K562 (cell line): Measurements from ENCODE around the gene VANGL1. TPM values are rescaled to one million over a fixed set of nuclear protein-coding genes. Genes with fewer than 3 reads are reported as not detected.

Experiments
- ATAC-seq: fragments of 200-7000 bp; cut with Tn5 transposase; 3 replicates; pipeline ENCODE4 v1.9.1; 2020; ENCODE audit warnings: moderate library complexity
- BruUV-seq: library from RNA; stranded (reverse); fragments of 400-500 nt; replicated peaks from 2 replicates; lab custom pipeline; 2021; lab: Mats Ljungman, UMichigan
- CTCF ChIA-PET: fragments of 300-600 bp; formaldehyde crosslinking; extraction: SDS; loops from one replicate; lab custom pipeline; 2021; ENCODE audit warnings: low intra/inter-chr PET ratio; lab: Yijun Ruan, JAX
- POLR2A ChIA-PET: fragments of 300-600, 350-650 bp; sonication (Branson Sonifier 250); formaldehyde crosslinking; extraction: SDS; loops from one replicate; lab custom pipeline; 2021; ENCODE audit warnings: antibody characterized with exemption, inconsistent platforms; lab: Yijun Ruan, JAX
- DNase-seq, 4 experiments: peaks; one replicate each; pipeline versions ENCODE4 v3.0.0 to v3.0.0-alpha.2; 2011 to 2018; ENCODE audit warnings: low spot score in 3 of 4, mixed read lengths in 3 of 4; ENCODE audit errors: extremely low read depth in 1 of 4
- FAIRE-seq: peaks from 2 replicates; lab custom pipeline; 2011; peaks lifted over from hg19 to GRCh38; lab: Jason Lieb, UNC
- H2AFZ ChIP-seq: 2 replicates; pipeline ENCODE4 v1.6.0; 2011; ENCODE audit warnings: low read depth, low read length, control low read depth, inconsistent platforms
- H3K27ac ChIP-seq: fragments of 200-600 bp; 3 replicates; pipeline ENCODE4 v1.8.0; 2011; ENCODE audit warnings: low read depth, mild to moderate bottlenecking, control low read depth, inconsistent platforms, low read length, moderate library complexity, mixed read lengths; ENCODE audit errors: extremely low read depth
- H3K27me3 ChIP-seq, 2 experiments: fragments of 300-600 bp in 1 of 2; 2 replicates in 1 of 2; 3 replicates in 1 of 2; pipeline versions ENCODE4 v1.6.0 to v1.8.0; 2011; ENCODE audit warnings: inconsistent platforms in 2 of 2, low read length in 2 of 2, mild to moderate bottlenecking in 1 of 2, mixed read lengths in 1 of 2, moderate library complexity in 1 of 2; ENCODE audit not compliant: control insufficient read depth in 2 of 2, insufficient read depth in 2 of 2
- H3K36me3 ChIP-seq: fragments of 300-600 bp; 3 replicates; pipeline ENCODE4 v1.8.0; 2011; ENCODE audit warnings: mild to moderate bottlenecking, low read length, inconsistent platforms; ENCODE audit not compliant: control insufficient read depth, insufficient read depth
- H3K4me1 ChIP-seq, 2 experiments: fragments of 200-600 bp in 1 of 2; replicated peaks in 1 of 2; 2 replicates in 1 of 2; 3 replicates in 1 of 2; pipeline versions ENCODE4 v1.5.1 to v1.8.0; 2011; ENCODE audit warnings: inconsistent platforms in 2 of 2, low read length in 2 of 2, mild to moderate bottlenecking in 1 of 2, mixed read lengths in 1 of 2, moderate library complexity in 1 of 2; ENCODE audit not compliant: control insufficient read depth in 2 of 2, insufficient read depth in 2 of 2
- H3K4me2 ChIP-seq: 2 replicates; pipeline ENCODE4 v1.6.1; 2011; ENCODE audit warnings: low read length, control low read depth, inconsistent platforms, mixed read lengths; ENCODE audit not compliant: insufficient read depth
- H3K4me3 ChIP-seq: fragments of 200-600 bp; sonication (generic), shearing (Covaris generic); 2 replicates; pipeline ENCODE4 v1.5.1; 2016; ENCODE audit warnings: control low read depth, inconsistent platforms
- H3K79me2 ChIP-seq: fragments of 200-600 bp; 3 replicates; pipeline ENCODE4 v1.8.0; 2011; ENCODE audit warnings: low read length, inconsistent platforms; ENCODE audit not compliant: control insufficient read depth, insufficient read depth
- H3K9ac ChIP-seq, 2 experiments: 2 replicates each; pipeline versions ENCODE4 v1.6.0 to v1.6.1; 2011; ENCODE audit warnings: low read depth in 2 of 2, low read length in 2 of 2, control low read depth in 1 of 2, inconsistent platforms in 1 of 2, mild to moderate bottlenecking in 1 of 2, mixed read lengths in 1 of 2; ENCODE audit not compliant: insufficient read depth in 1 of 2
- H3K9me1 ChIP-seq: one replicate; pipeline ENCODE4 v1.6.0; 2011; ENCODE audit warnings: inconsistent platforms, mild to moderate bottlenecking, low read length, moderate library complexity; ENCODE audit not compliant: control insufficient read depth, insufficient read depth
- H3K9me3 ChIP-seq: replicated peaks from 2 replicates; pipeline ENCODE4 v1.5.1; 2011; ENCODE audit warnings: low read depth, low read length, inconsistent platforms; ENCODE audit not compliant: control insufficient read depth, insufficient read depth
- H4K20me1 ChIP-seq: replicated peaks from 2 replicates; pipeline ENCODE4 v1.6.1; 2011; ENCODE audit warnings: low read length, inconsistent platforms, mixed read lengths; ENCODE audit not compliant: control insufficient read depth, insufficient read depth
- ATF1 ChIP-seq, 2 experiments: fragments of 450-650 bp in 1 of 2; IDR thresholded peaks; 2 replicates each; pipeline ENCODE4 v1.6.1; 2016; ENCODE audit warnings: missing compliant biosample characterization in 1 of 2, missing genetic modification characterization in 1 of 2
- EP300 ChIP-seq: IDR thresholded peaks from 2 replicates; pipeline ENCODE4 v1.6.1; 2012; ENCODE audit warnings: low read length, improper control_type of control experiment
- MAFK ChIP-seq: IDR thresholded peaks from 2 replicates; pipeline ENCODE4 v1.6.1; 2011; ENCODE audit warnings: low read length, improper control_type of control experiment
- NR2C1 ChIP-seq, 2 experiments: fragments of 450-650 bp; IDR thresholded peaks; 2 replicates each; pipeline ENCODE4 v1.6.1; 2017; ENCODE audit warnings: mild to moderate bottlenecking in 2 of 2, antibody characterized with exemption in 1 of 2, inconsistent platforms in 1 of 2, missing compliant biosample characterization in 1 of 2, missing genetic modification characterization in 1 of 2
- TSC22D4 ChIP-seq: fragments of 450-650 bp; IDR thresholded peaks from 2 replicates; pipeline ENCODE4 v1.6.1; 2016; ENCODE audit warnings: missing genetic modification characterization, missing biosample characterization, control low read depth
- ZBTB1 ChIP-seq: sonication (generic); formaldehyde crosslinking; IDR thresholded peaks from 2 replicates; pipeline ENCODE4 v1.8.1; 2023; ENCODE audit warnings: missing genetic modification reagents, low read depth, mild to moderate bottlenecking, borderline replicate concordance
- ZNF311 ChIP-seq: fragments of 250-450 bp; sonication (Bioruptor Pico); IDR thresholded peaks from 2 replicates; pipeline ENCODE4 v1.4.0; 2020; ENCODE audit warnings: mild to moderate bottlenecking, moderate library complexity
- in situ Hi-C: fragments of 300-500 bp; cut with MboI; formaldehyde crosslinking; loops from 4 replicates; pipeline ENCODE4 v1.15.0; 2018; ENCODE audit warnings: inconsistent platforms, mixed read lengths
- intact Hi-C: fragments of 100-400 bp; cut with micrococcal nuclease; formaldehyde crosslinking; loops from 2 replicates; pipeline ENCODE4 v1.14.2; 2022
- polyA plus RNA-seq, 8 experiments: library from polyadenylated mRNA; depleted of rRNA in 4 of 8; stranded (reverse) in 5 of 8; unstranded in 3 of 8; fragments of >200 nt; fragmentation: Nextera tagmentation in 2 of 8; fragmentation: Illumina TruSeq in 1 of 8; extraction: Ambion mirVana in 2 of 8; extraction: Trizol in 1 of 8; gene quantifications; 2 replicates each; pipeline versions ENCODE4 v1.2.1 to v1.2.3, GENCODE V29; 2011 to 2014; ENCODE audit warnings: inconsistent platforms in 1 of 8, missing spikeins in 1 of 8
- total RNA-seq, 7 experiments: library from RNA; depleted of rRNA in 6 of 7; stranded (reverse); fragments of >200 nt in 6 of 7; fragmentation: Illumina TruSeq in 2 of 7; extraction: Trizol in 2 of 7; gene quantifications; 2 replicates each; pipeline versions ENCODE4 v1.2.1 to v1.2.3, GENCODE V29; 2011 to 2021; ENCODE audit warnings: low replicate concordance in 1 of 7
- TF ChIP-seq, protein P1 (sequence below): fragments of 200-800 bp; sonication (Bioruptor generic); IDR thresholded peaks from 2 replicates; pipeline ENCODE4 v1.6.1; 2016; ENCODE audit warnings: missing genetic modification characterization, missing compliant biosample characterization

The VANGL1 gene
- total and polyA plus RNA-seq, 9 of the 15 experiments (the other 6 are each of a cell fraction or from before 2014, with no cell fraction given), result 0.90 to 12.8 (median 9.6) TPM

DNA sequence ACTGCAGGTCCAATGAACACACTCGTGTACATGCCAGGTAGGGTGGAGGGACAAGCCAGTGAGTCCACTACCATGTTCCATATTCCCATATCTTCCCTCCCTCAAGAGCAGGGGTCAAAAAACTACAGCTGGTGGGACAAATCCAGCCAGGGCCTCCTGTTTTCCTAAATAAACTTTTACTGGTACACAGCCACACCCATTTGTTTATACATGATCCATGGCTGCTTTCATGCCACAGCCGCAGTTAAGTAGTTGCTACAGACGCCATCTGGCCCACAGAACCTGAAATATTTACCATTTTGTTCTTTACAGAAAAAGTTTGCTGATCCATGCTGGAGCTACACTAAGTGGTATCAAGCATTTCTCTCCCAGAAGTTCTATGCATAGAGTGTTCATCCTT is 84.4 kb downstream of the VANGL1 start (continued):
- TF ChIP-seq ZBTB1 (no peak), ATF1 (CRISPR knock-in tag; IDR thresholded peaks at IDR 0.05) (no peak), ATF1 (tag; IDR thresholded peaks at IDR 0.05) (no peak), EP300 (no peak), ZNF311 (CRISPR knock-in tag) (no peak)

DNA sequence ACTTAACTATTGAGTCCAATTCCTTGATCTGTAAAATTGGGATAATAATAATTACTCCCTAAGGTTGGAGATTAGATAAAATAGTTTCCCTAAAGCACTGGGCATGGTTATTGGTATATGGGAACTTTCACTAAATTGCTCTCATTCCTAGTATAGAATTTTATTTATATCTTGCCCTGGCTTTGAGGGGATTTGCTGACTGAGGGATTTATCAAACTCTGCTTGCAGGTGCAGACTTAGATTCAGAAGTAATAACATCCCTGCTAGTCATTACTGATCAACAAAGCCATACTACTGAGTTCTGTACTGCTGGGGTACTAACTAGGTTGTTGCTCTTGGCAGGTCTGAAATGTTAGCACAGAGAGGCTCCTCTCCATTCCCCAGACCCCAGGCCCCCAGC is 84.8 kb downstream of the VANGL1 start:
- FAIRE-seq (no peak), DNase-seq (no peak)
- POLR2A ChIA-PET, result interaction anchor here (0.8 kb wide), 1 partner anchor 61 kb away, joined by 3 read pairs; no protein-coding TSS in a partner anchor

More for the DNA sequence above, 84.8 kb downstream of the VANGL1 start:
- Histone ChIP-seq H3K4me3 (no peak overlapping the region), H4K20me1 (peaks cover 3% of the 10 kb centered on the region), H2AFZ (no peak overlapping the region), H3K36me3 (no peaks in the 10 kb centered on the region), H3K9ac (no peak overlapping the region), H3K9me1 (no peaks in the 10 kb centered on the region), H3K4me1 (no peaks in the 10 kb centered on the region), H3K9me3 (no peaks in the 10 kb centered on the region), H3K79me2 (no peaks in the 10 kb centered on the region), H3K27me3 (peaks cover 7 to 8% of the 10 kb centered on the region in 2 experiments; a peak in 3 of 5 replicates), H3K4me2 (no peak overlapping the region), H3K27ac (no peak overlapping the region)
- ATAC-seq, result no peak
- CTCF ChIA-PET, result no interaction called here
- in situ Hi-C loops, result no loop called here
- intact Hi-C loops, result no loop called here
- no TSS peak for BruUV-seq
- TF ChIP-seq, protein P1, sequence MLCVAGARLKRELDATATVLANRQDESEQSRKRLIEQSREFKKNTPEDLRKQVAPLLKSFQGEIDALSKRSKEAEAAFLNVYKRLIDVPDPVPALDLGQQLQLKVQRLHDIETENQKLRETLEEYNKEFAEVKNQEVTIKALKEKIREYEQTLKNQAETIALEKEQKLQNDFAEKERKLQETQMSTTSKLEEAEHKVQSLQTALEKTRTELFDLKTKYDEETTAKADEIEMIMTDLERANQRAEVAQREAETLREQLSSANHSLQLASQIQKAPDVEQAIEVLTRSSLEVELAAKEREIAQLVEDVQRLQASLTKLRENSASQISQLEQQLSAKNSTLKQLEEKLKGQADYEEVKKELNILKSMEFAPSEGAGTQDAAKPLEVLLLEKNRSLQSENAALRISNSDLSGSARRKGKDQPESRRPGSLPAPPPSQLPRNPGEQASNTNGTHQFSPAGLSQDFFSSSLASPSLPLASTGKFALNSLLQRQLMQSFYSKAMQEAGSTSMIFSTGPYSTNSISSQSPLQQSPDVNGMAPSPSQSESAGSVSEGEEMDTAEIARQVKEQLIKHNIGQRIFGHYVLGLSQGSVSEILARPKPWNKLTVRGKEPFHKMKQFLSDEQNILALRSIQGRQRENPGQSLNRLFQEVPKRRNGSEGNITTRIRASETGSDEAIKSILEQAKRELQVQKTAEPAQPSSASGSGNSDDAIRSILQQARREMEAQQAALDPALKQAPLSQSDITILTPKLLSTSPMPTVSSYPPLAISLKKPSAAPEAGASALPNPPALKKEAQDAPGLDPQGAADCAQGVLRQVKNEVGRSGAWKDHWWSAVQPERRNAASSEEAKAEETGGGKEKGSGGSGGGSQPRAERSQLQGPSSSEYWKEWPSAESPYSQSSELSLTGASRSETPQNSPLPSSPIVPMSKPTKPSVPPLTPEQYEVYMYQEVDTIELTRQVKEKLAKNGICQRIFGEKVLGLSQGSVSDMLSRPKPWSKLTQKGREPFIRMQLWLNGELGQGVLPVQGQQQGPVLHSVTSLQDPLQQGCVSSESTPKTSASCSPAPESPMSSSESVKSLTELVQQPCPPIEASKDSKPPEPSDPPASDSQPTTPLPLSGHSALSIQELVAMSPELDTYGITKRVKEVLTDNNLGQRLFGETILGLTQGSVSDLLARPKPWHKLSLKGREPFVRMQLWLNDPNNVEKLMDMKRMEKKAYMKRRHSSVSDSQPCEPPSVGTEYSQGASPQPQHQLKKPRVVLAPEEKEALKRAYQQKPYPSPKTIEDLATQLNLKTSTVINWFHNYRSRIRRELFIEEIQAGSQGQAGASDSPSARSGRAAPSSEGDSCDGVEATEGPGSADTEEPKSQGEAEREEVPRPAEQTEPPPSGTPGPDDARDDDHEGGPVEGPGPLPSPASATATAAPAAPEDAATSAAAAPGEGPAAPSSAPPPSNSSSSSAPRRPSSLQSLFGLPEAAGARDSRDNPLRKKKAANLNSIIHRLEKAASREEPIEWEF (CRISPR knock-in tag), result no peak
- TF ChIP-seq MAFK (0 out of 2 replicates have a peak, but pooled peaks have one; percentile 11), TSC22D4 (no peak), NR2C1 (IDR thresholded peaks at IDR 0.05) (no peak), NR2C1 (tag; IDR thresholded peaks at IDR 0.05) (no peak)
